GM18505 (cell line): ENCODE data around the gene C12orf54.
A peak's percentile ranks its signal among the peaks of the same experiment; 100 is the strongest.
"Not testable (repeated sequence)": the region's sequence is repeated elsewhere in the genome, so short reads cannot be mapped to it uniquely, and the experiment has no call there.

Source experiments
- ATAC-seq: cut with Tn5 transposase; IDR thresholded peaks from one replicate; pipeline ENCODE4 v1.9.1; 2021; ENCODE audit not compliant: unreplicated experiment
- POLR2A ChIP-seq: IDR thresholded peaks from 4 replicates; pipeline ENCODE4 v1.6.1; 2011; ENCODE audit warnings: borderline replicate concordance; ENCODE audit not compliant: insufficient read depth, insufficient read length; ENCODE audit errors: extremely low read depth

Gene C12orf54

GRCh38 chr12:48473061-48473460 is 9.2 kb upstream of the C12orf54 start:
- ATAC-seq = no peak
- TF ChIP-seq POLR2A = no peak

DNA sequence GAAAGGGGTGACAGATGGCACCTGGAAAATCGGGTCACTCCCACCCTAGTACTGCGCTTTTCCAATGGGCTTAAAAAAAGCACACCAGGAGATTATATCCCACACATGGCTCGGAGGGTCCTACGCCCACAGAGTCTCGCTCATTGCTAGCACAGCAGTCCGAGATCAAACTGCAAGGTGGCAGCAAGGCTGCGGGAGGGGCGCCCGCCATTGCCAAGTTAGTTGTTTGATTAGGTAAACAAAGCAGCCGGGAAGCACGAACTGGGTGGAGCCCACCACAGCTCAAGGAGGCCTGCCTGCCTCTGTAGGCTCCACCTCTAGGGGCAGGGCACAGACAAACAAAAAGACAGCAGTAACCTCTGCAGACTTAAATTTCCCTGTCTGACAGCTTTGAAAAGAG is 7.8 kb upstream of the C12orf54 start:
- ATAC-seq = not testable (repeated sequence)

- TF ChIP-seq POLR2A = no peak
- no peak for ATAC-seq
Observed at GRCh38 chr12:48482930-48483329, 632 bp downstream of the C12orf54 start.

- ATAC-seq = no peak
- TF ChIP-seq POLR2A = no peak
Observed at GRCh38 chr12:48486261-48486660, 4.0 kb downstream of the C12orf54 start.

DNA sequence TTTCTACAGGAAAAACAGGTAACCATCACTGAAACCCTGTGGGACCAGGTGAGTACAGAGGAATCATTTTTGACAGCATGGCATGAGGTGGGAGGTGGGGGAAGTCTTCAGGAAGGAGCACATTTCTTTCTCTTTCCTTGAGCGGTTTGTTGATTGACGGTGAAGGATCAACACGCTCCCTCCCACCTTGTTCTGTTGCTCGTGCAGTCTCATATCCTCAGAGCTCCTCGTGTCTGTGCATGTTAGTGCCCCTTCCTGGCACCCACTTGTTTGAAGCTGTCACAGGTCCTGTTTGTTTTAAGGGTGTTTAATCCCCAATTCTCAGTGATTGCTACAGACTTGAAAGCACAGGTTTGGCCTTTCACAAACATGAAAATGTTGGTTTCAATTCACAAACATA is 4.4 kb downstream of the C12orf54 start:
- no peak for ATAC-seq
- TF ChIP-seq POLR2A = no peak

DNA sequence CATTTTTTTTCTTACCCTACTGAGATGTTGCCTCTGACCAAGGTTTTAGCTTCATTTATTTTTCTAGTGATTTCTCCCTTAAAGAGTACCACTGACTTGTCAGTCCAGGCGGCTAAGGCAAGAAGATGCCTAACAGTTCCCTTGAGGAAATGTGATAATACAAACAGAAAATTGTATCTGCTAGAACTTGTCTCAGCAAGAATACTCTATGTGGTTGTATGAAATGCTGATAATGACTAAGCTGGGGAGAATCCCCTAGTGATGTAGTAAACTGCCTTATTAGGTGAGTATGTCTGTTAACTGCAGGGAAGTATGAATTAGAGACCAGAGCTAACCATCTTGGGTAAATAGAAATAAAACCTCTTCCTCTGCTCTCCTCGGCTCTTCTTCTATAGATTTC is 6.7 kb downstream of the C12orf54 start:
- TF ChIP-seq POLR2A = no peak
- peak; percentile 89 for ATAC-seq

DNA sequence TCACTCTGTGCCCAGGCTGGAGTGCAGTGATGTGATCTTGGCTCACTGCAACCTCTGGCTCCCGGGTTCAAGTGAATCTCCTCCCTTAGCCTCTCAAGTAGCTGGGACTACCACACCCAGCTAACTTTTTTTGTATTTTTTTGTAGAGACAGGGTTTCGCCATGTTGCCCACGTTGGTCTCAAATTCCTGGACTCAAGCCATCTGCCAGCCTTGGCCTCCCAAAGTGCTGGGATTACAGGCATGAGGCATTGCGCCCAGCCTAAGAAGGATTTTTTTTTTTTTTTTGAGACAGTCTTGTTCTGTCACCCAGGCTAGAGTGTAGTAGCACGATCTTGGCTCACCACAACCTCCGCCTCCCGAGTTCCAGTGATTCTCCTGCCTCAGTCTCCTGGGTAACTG is 7.2 kb downstream of the C12orf54 start:
- ATAC-seq = not testable (repeated sequence)

- not testable (repeated sequence) for ATAC-seq
Observed at GRCh38 chr12:48500281-48500680, 18.0 kb downstream of the C12orf54 start.

- ATAC-seq = not testable (repeated sequence)
Observed at GRCh38 chr12:48506836-48507235, 24.5 kb downstream of the C12orf54 start.

DNA sequence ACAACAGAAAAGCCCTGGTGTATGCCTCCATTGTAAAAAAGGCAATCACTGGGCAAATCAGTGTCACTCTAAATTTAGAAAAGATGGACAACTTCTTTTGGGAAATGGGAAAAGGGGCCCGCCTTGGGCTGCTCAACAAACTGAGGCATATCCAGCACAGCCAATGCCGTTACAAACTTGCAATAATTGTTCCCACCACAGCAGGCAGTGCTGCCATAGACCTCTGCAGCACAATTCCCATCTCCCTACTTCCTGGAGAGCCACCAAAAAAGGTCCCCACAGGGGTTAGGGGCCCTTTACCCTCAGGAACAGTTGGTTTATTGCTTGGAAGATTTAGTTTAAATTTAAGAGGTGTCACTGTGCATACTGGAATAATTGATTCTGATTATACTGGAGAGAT is 26.7 kb downstream of the C12orf54 start:
- TF ChIP-seq POLR2A = no peak
- ATAC-seq = no peak

- no peak for ATAC-seq
- no peak for TF ChIP-seq POLR2A
Observed at GRCh38 chr12:48510111-48510510, 27.8 kb downstream of the C12orf54 start.

GRCh38 chr12:48512855-48513254 is 30.6 kb downstream of the C12orf54 start:
- no peak for TF ChIP-seq POLR2A
- ATAC-seq = peak; percentile 86

DNA sequence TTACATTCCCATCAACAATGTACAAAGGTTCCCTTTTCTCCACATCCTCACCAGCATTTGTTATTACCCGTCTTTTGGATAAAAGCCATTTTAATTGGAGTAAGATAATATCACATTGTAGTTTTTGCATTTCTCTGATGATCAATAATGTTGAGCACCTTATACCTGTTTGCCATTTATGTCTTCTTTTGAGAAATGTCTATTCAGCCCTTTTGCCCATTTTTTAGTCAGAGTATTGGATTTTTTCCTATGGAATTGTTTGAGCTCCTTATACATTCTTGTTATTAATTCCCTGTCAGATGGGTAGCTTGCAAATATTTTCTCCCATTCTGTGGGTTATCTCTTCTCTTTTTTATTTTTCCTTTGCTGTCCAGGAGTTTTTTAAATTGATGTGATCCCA is 32.4 kb downstream of the C12orf54 start:
- TF ChIP-seq POLR2A = no peak
- no peak for ATAC-seq

DNA sequence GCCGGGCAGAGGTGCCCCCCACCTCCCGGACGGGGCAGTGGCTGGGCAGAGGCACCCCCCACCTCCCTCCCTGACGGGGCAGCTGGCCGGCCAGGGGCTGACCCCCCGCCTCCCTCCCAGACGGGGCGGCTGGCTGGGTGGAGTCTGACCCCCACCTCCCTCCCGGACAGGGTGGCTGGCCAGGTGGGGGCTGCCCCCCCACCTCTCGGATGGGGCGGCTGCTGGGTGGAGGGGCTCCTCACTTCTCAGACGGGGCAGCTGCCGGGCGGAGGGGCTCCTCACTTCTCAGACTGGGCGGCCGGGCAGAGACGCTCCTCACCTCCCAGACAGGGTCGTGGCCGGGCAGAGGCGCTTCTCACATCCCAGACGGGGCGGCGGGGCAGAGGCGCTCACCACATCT is 38.1 kb downstream of the C12orf54 start:
- not testable (repeated sequence) for ATAC-seq

DNA sequence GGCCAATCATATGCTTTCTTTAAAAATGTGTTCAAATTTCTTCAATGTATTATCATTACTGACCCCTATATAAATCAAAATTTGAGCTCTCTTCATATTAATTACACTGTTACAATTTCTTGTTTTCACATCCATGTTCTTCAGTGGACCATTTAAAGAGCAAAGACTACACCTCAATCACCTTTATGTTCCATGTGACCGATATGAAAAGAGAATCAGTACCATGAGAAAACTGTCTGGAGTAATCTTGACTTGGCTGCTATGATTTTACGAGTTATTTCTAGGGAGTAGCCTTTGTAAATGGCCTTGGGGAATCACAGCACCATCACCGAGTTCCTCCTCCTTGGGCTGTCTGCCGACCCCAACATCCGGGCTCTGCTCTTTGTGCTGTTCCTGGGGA is 43.0 kb downstream of the C12orf54 start, which contains the start of gene OR8S1:
OR8S1 (plus strand) TSS at position 301 of the 400 bp plus-strand sequence; CDS start at position 301, 0 bp downstream.
- TF ChIP-seq POLR2A = no peak
- no peak for ATAC-seq

DNA sequence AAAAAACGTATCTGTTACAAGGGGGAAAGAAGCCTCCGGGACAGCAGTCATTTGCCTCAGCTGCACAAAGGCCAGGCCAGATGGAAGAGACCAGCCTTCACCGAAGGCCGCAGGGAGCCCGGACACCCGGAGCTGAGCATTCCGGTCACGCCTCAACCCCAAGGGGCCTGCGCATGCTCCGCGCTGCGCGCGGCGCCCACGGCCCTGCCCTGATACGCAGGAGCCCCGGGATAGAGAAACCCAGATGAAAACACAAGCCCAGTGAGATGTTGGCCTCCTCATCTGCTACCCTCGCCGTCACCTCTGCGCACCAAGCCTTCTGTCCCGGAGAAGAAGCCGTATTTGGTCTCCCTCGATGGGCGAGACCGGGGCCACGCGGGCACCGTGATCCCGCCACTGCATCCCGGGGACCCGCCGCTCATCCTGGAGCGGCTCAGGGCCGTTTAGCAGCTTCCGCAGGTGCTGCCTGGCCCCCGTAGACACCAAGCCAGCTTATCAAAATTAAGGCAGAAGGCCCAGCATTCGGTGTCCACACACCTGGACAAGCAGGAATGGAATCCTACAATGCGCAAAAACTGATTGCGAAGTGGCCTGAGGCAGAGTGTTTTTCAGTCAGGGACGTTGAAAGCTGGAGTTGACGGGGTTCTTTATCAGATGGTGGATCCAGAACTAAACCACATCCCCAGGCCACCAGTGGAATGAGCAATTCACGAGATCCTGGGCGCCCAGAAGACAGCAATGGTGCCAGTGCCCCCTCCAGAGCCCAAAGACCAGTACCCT is 45.8 kb downstream of the C12orf54 start:
- ATAC-seq = no peak
- TF ChIP-seq POLR2A = no peak

- TF ChIP-seq POLR2A = no peak
- no peak for ATAC-seq
Observed at GRCh38 chr12:48532601-48533000, 50.3 kb downstream of the C12orf54 start.
